GM12878 (cell line): Measurements from ENCODE around the gene SLTM. TPM values are rescaled to one million over a fixed set of nuclear protein-coding genes. Genes with fewer than 3 reads are reported as not detected.
"Not testable (repeated sequence)": the region's sequence is repeated elsewhere in the genome, so short reads cannot be mapped to it uniquely, and the experiment has no call there.

ENCODE experiments used
- ATAC-seq: fragments of 200-7000 bp; cut with Tn5 transposase; 3 replicates; pipeline ENCODE4 v1.9.1; 2020; ENCODE audit warnings: mild to moderate bottlenecking, moderate library complexity
- BruUV-seq: library from RNA; stranded (reverse); fragments of 400-500 nt; replicated peaks from 2 replicates; lab custom pipeline; 2021; lab: Mats Ljungman, UMichigan
- CTCF ChIA-PET: fragments of 300-600 bp; sonication (Branson Sonifier 250); formaldehyde crosslinking; extraction: SDS; loops from one replicate; lab custom pipeline; 2021; ENCODE audit warnings: inconsistent platforms; lab: Yijun Ruan, JAX
- POLR2A ChIA-PET: fragments of 350-600 bp; formaldehyde crosslinking; extraction: SDS; loops from one replicate; lab custom pipeline; 2021; ENCODE audit warnings: inconsistent platforms; lab: Charles Lee
- RAD21 ChIA-PET: fragments of 300-600 bp; sonication (Branson Sonifier 250); formaldehyde crosslinking; loops from one replicate; lab custom pipeline; 2023; ENCODE audit warnings: antibody characterized with exemption; ENCODE audit not compliant: unreplicated experiment; lab: Charles Lee
- SMC1A ChIA-PET: fragments of 300-600 bp; sonication (Branson Sonifier 250); formaldehyde crosslinking; loops from one replicate; lab custom pipeline; 2023; ENCODE audit not compliant: unreplicated experiment, uncharacterized antibody; lab: Charles Lee
- DNase-seq: peaks from one replicate; pipeline ENCODE4 v3.0.0-alpha.2; 2011; ENCODE audit warnings: low read depth, low spot score
- FAIRE-seq: peaks from 3 replicates; lab custom pipeline; 2011; peaks lifted over from hg19 to GRCh38; lab: Jason Lieb, UNC
- H2AFZ ChIP-seq: 2 replicates; pipeline ENCODE4 v1.6.0; 2011; ENCODE audit warnings: low read depth, low read length, control low read depth; ENCODE audit not compliant: control insufficient read depth
- H3K27ac ChIP-seq: 2 replicates; pipeline ENCODE4 v1.5.1; 2011; ENCODE audit warnings: control low read depth; ENCODE audit not compliant: control insufficient read depth, insufficient read depth
- H3K27me3 ChIP-seq, 2 experiments: replicated peaks in 1 of 2; 2 replicates each; pipeline versions ENCODE4 v1.6.0 to v1.6.1; 2011; ENCODE audit warnings: low read length in 1 of 2; ENCODE audit not compliant: control insufficient read depth in 2 of 2, insufficient read depth in 2 of 2
- H3K36me3 ChIP-seq, 2 experiments: 2 replicates each; pipeline ENCODE4 v1.5.1; 2011; ENCODE audit warnings: low read length in 1 of 2; ENCODE audit not compliant: control insufficient read depth in 2 of 2, insufficient read depth in 2 of 2
- H3K4me1 ChIP-seq: 2 replicates; pipeline ENCODE4 v1.6.1; 2011; ENCODE audit warnings: mild to moderate bottlenecking, low read length, moderate library complexity, mixed read lengths; ENCODE audit not compliant: control insufficient read depth, insufficient read depth
- H3K4me2 ChIP-seq: 2 replicates; pipeline ENCODE4 v1.6.0; 2011; ENCODE audit warnings: control low read depth; ENCODE audit not compliant: control insufficient read depth, insufficient read depth
- H3K4me3 ChIP-seq: fragments of 200-600 bp; sonication (generic); 2 replicates; pipeline ENCODE4 v1.5.1; 2016
- H3K79me2 ChIP-seq: 2 replicates; pipeline ENCODE4 v1.6.0; 2011; ENCODE audit warnings: low read length; ENCODE audit not compliant: control insufficient read depth, insufficient read depth
- H3K9ac ChIP-seq: 2 replicates; pipeline ENCODE4 v1.8.0; 2011; ENCODE audit warnings: low read length, control low read depth, mixed read lengths; ENCODE audit not compliant: control insufficient read depth, insufficient read depth
- H3K9me3 ChIP-seq: replicated peaks from 3 replicates; pipeline ENCODE4 v1.5.1; 2011; ENCODE audit warnings: mild to moderate bottlenecking, low read length; ENCODE audit not compliant: control insufficient read depth, insufficient read depth
- H4K20me1 ChIP-seq: 2 replicates; pipeline ENCODE4 v1.6.0; 2011; ENCODE audit not compliant: control insufficient read depth, insufficient read depth
- NFYA ChIP-seq: IDR thresholded peaks from 2 replicates; pipeline ENCODE4 v1.6.1; 2011; ENCODE audit warnings: low read depth, mild to moderate bottlenecking, low read length, improper control_type of control experiment, borderline replicate concordance
- WGBS: methylation state at CpG from one replicate; pipeline ENCODE4 v1.1.6; 2016; ENCODE audit warnings: low lambda C conversion rate; ENCODE audit not compliant: insufficient replicate concordance, insufficient coverage; ENCODE audit errors: missing lambda C conversion rate; 5-methylcytosine and 5-hydroxymethylcytosine counted together
- in situ Hi-C: fragments of 300-500 bp; cut with MboI; formaldehyde crosslinking; loops from 9 replicates; pipeline ENCODE4 v1.14.3; 2018; ENCODE audit warnings: mixed read lengths
- intact Hi-C: fragments of 100-400 bp; cut with micrococcal nuclease; formaldehyde crosslinking; loops from one replicate; pipeline ENCODE4 v1.14.2; 2022; ENCODE audit not compliant: unreplicated experiment
- polyA plus RNA-seq, 11 experiments: library from polyadenylated mRNA; depleted of rRNA in 4 of 11; unstranded in 6 of 11; stranded (reverse) in 5 of 11; fragments of >200 nt; fragmentation: Nextera tagmentation in 4 of 11; fragmentation: Illumina TruSeq in 1 of 11; extraction: Ambion mirVana in 4 of 11; extraction: Trizol in 1 of 11; gene quantifications; 1 replicate in 1 of 11; 2 replicates in 10 of 11; pipeline versions ENCODE4 v1.2.1 to v1.2.3, GENCODE V29; 2011 to 2016; ENCODE audit warnings: inconsistent platforms in 2 of 11, missing spikeins in 2 of 11, low read depth in 1 of 11
- total RNA-seq, 4 experiments: library from RNA; depleted of rRNA in 3 of 4; stranded (reverse); fragments of >200 nt in 3 of 4; fragmentation: Illumina TruSeq in 1 of 4; extraction: Trizol in 1 of 4; gene quantifications; 2 replicates each; pipeline versions ENCODE4 v1.2.1 to v1.2.3, GENCODE V29; 2013 to 2021
- TF ChIP-seq, protein P1 (sequence below): fragments of 450-650 bp; IDR thresholded peaks from 2 replicates; pipeline ENCODE4 v1.6.1; 2017; ENCODE audit warnings: mild to moderate bottlenecking

SLTM gene
- total and polyA plus RNA-seq, 10 of the 15 experiments (the other 5 are each of a cell fraction or from before 2014, with no cell fraction given), result 50.5 to 152 (median 90.9) TPM

DNA sequence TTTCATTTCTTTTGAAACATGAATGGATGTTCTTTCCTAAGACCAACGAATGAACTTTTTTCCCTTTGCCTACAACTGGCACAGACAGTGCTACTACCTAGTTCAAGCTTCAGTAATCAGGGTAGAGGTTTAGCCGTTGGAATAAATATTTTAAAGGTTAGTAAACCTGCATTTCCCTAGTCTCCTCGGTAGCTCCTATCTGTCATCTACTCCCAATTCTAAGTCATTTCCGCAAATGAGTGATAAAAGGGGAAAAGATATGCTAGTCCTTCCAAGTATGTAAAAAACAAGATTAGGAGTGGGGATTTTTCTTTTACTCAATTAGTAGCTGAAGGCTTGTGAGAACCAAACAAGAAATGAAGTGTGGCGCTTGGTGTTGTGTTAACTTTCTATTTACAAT is 15.2 kb downstream of the SLTM start (continued):
- no peak for TF ChIP-seq NFYA
- TF ChIP-seq, protein P1, sequence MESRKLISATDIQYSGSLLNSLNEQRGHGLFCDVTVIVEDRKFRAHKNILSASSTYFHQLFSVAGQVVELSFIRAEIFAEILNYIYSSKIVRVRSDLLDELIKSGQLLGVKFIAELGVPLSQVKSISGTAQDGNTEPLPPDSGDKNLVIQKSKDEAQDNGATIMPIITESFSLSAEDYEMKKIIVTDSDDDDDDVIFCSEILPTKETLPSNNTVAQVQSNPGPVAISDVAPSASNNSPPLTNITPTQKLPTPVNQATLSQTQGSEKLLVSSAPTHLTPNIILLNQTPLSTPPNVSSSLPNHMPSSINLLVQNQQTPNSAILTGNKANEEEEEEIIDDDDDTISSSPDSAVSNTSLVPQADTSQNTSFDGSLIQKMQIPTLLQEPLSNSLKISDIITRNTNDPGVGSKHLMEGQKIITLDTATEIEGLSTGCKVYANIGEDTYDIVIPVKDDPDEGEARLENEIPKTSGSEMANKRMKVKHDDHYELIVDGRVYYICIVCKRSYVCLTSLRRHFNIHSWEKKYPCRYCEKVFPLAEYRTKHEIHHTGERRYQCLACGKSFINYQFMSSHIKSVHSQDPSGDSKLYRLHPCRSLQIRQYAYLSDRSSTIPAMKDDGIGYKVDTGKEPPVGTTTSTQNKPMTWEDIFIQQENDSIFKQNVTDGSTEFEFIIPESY, result no peak

DNA sequence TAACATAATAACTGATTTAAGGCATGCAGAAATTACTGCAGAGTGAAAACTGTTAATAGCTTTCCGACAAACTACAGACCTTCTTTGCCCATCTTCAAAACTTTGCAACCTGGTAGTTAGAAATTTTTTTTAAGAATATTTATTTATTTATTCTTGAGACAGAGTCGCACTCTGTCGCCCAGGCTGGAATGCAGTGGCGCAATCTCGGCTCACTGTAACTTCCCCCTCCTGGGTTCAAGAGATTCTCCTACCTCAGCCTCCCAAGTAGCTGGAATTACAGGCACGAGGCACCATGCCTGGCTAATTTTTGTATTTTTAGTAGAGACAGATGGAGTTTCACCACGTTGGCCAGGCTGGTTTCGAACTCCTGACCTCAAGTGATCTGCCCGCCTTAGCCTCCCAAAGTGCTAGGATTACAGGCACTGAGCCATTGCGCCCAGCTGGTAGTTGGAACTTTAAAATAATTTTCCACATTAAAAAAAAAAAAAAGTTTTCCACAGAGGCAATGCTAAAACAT is 15.8 kb downstream of the SLTM start:
- FAIRE-seq, result not testable (repeated sequence)

More for the DNA sequence above, 15.8 kb downstream of the SLTM start:
- H3K9ac ChIP-seq, BruUV-seq, intact Hi-C loops, DNase-seq, H3K4me2 ChIP-seq, H3K9me3 ChIP-seq, H4K20me1 ChIP-seq, in situ Hi-C loops, H3K4me1 ChIP-seq, H3K27me3 ChIP-seq, H3K4me3 ChIP-seq, H3K27ac ChIP-seq, H2AFZ ChIP-seq, ATAC-seq: not testable (repeated sequence)
- H3K79me2 ChIP-seq, result peaks cover 34% of the 10 kb centered on the region
- RAD21 ChIA-PET, result interaction anchor here (1.3 kb wide), 1 partner anchor 14 kb away, joined by 3 read pairs; no protein-coding TSS in a partner anchor
- POLR2A ChIA-PET, result interaction anchor here (0.9 kb wide), 1 partner anchor 14 kb away, joined by 4 read pairs; no protein-coding TSS in a partner anchor
- 98% methylated on average over 10 of the region's 10 CpGs for WGBS
- peaks cover 2 to 24% of the 10 kb centered on the region in 2 experiments for H3K36me3 ChIP-seq
- SMC1A ChIA-PET, result interaction anchor here (0.9 to 4.0 kb wide), 4 partner anchors 9 to 600 kb away, joined by 3 to 21 read pairs (median 4); no protein-coding TSS in a partner anchor
- CTCF ChIA-PET, result interaction anchor here (0.9 to 1.6 kb wide), 2 partner anchors 11 to 481 kb away, joined by 3 read pairs; no protein-coding TSS in a partner anchor
